HepG2 (cell line): Measurements from ENCODE around the gene TNFRSF25. TPM values are rescaled to one million over a fixed set of nuclear protein-coding genes. Genes with fewer than 3 reads are reported as not detected.
A peak's percentile ranks its signal among the peaks of the same experiment; 100 is the strongest.

ENCODE experiments used
- ATAC-seq: fragments of 200-7000 bp; cut with Tn5 transposase; 3 replicates; pipeline ENCODE4 v1.9.1; 2020; ENCODE audit warnings: mild to moderate bottlenecking, moderate library complexity
- BruUV-seq: library from RNA; stranded (reverse); fragments of 400-500 nt; replicated peaks from 2 replicates; lab custom pipeline; 2021; lab: Mats Ljungman, UMichigan
- CTCF ChIA-PET: fragments of 300-600 bp; formaldehyde crosslinking; extraction: SDS; loops from one replicate; lab custom pipeline; 2021; ENCODE audit warnings: low total read pairs, inconsistent platforms, low intra/inter-chr PET ratio; lab: Yijun Ruan, JAX
- POLR2A ChIA-PET: fragments of 350-600 bp; sonication (Branson Sonifier 250); formaldehyde crosslinking; loops from one replicate; lab custom pipeline; 2020; ENCODE audit warnings: antibody characterized with exemption, inconsistent platforms; lab: Yijun Ruan, JAX
- DNase-seq: peaks from one replicate; pipeline ENCODE4 v3.0.0-alpha.2; 2015; ENCODE audit warnings: low spot score
- FAIRE-seq: peaks from 3 replicates; lab custom pipeline; 2011; peaks lifted over from hg19 to GRCh38; lab: Jason Lieb, UNC
- H2AFZ ChIP-seq: one replicate; pipeline ENCODE4 v1.6.1; 2011; ENCODE audit warnings: low read length, inconsistent platforms
- H3K27ac ChIP-seq: fragments of 300-600 bp; 3 replicates; pipeline ENCODE4 v1.8.0; 2011; ENCODE audit warnings: mixed run types, mild to moderate bottlenecking, mixed read lengths, low read length, inconsistent platforms; ENCODE audit not compliant: insufficient read depth; ENCODE audit errors: extremely low read length
- H3K27me3 ChIP-seq, 2 experiments: fragments of 200-600 bp in 1 of 2; 2 replicates in 1 of 2; 3 replicates in 1 of 2; pipeline versions ENCODE4 v1.6.0 to v1.8.0; 2011; ENCODE audit warnings: low read length in 2 of 2, mild to moderate bottlenecking in 2 of 2, moderate library complexity in 2 of 2, inconsistent platforms in 1 of 2; ENCODE audit not compliant: insufficient read depth in 2 of 2, control insufficient read depth in 1 of 2
- H3K36me3 ChIP-seq, 2 experiments: fragments of 200-600 bp in 1 of 2; replicated peaks in 1 of 2; 2 replicates in 1 of 2; 3 replicates in 1 of 2; pipeline versions ENCODE4 v1.5.1 to v1.8.0; 2011; ENCODE audit warnings: low read length in 2 of 2, inconsistent platforms in 1 of 2; ENCODE audit not compliant: insufficient read depth in 2 of 2, control insufficient read depth in 1 of 2
- H3K4me1 ChIP-seq: 2 replicates; pipeline ENCODE4 v1.5.1; 2012; ENCODE audit warnings: low read length, inconsistent platforms; ENCODE audit not compliant: insufficient read depth
- H3K4me2 ChIP-seq: 2 replicates; pipeline ENCODE4 v1.6.0; 2011; ENCODE audit warnings: low read depth, low read length, inconsistent platforms
- H3K4me3 ChIP-seq, 3 experiments: fragments of 200-600 bp in 1 of 3; sonication (generic), shearing (Covaris generic) in 1 of 3; replicated peaks in 1 of 3; 2 replicates each; pipeline ENCODE4 v1.5.1; 2011 to 2016; ENCODE audit warnings: low read length in 3 of 3, inconsistent platforms in 2 of 3, low read depth in 2 of 3, mild to moderate bottlenecking in 2 of 3, control low read depth in 1 of 3, mixed read lengths in 1 of 3; ENCODE audit not compliant: insufficient read depth in 1 of 3
- H3K79me2 ChIP-seq: one replicate; pipeline ENCODE4 v1.6.1; 2011; ENCODE audit warnings: low read length, inconsistent platforms; ENCODE audit not compliant: insufficient read depth
- H3K9ac ChIP-seq: 2 replicates; pipeline ENCODE4 v1.6.0; 2011; ENCODE audit warnings: mild to moderate bottlenecking, low read depth, low read length, inconsistent platforms; ENCODE audit not compliant: insufficient read depth
- H3K9me3 ChIP-seq: 2 replicates; pipeline ENCODE4 v1.5.1; 2012; ENCODE audit warnings: mild to moderate bottlenecking, low read length
- H4K20me1 ChIP-seq: 2 replicates; pipeline ENCODE4 v1.6.0; 2011; ENCODE audit warnings: inconsistent platforms, mild to moderate bottlenecking, low read length, moderate library complexity; ENCODE audit not compliant: insufficient read depth
- AKNA ChIP-seq: sonication (generic); formaldehyde crosslinking; IDR thresholded peaks from 2 replicates; pipeline ENCODE4 v1.4.0; 2020; ENCODE audit warnings: missing genetic modification reagents, borderline replicate concordance
- PLRG1 ChIP-seq: fragments of 450-650 bp; conservative IDR thresholded peaks from 2 replicates; pipeline ENCODE4 v1.6.1; 2016
- ZEB1 ChIP-seq: IDR thresholded peaks from 2 replicates; pipeline ENCODE4 v1.6.1; 2012; ENCODE audit warnings: mild to moderate bottlenecking, low read depth, inconsistent platforms; ENCODE audit not compliant: insufficient replicate concordance
- ZFY ChIP-seq: sonication (generic); formaldehyde crosslinking; IDR thresholded peaks from 2 replicates; pipeline ENCODE4 v1.4.0; 2020; ENCODE audit warnings: missing genetic modification reagents
- ZNF232 ChIP-seq: sonication (generic); formaldehyde crosslinking; IDR thresholded peaks from 2 replicates; pipeline ENCODE4 v1.4.0; 2020; ENCODE audit warnings: missing genetic modification reagents, borderline replicate concordance
- ZNF569 ChIP-seq: sonication (generic); formaldehyde crosslinking; IDR thresholded peaks from 2 replicates; pipeline ENCODE4 v1.5.0; 2020; ENCODE audit warnings: mild to moderate bottlenecking, missing genetic modification reagents, moderate library complexity, borderline replicate concordance
- WGBS: methylation state at CpG from one replicate; pipeline ENCODE4 v1.1.6; 2017; ENCODE audit warnings: low lambda C conversion rate; 5-methylcytosine and 5-hydroxymethylcytosine counted together
- in situ Hi-C: cut with HindIII; loops from 2 replicates; pipeline ENCODE4 v1.10.0; 2017; ENCODE audit warnings: low pct_unique_long_range_greater_than_20kb; ENCODE audit not compliant: extremely low pct_ligation_motif_present
- intact Hi-C: fragments of 100-400 bp; cut with micrococcal nuclease; formaldehyde crosslinking; loops from one replicate; pipeline ENCODE4 v1.10.0; 2022; ENCODE audit not compliant: unreplicated experiment
- polyA plus RNA-seq, 8 experiments: library from polyadenylated mRNA; depleted of rRNA in 3 of 8; stranded (reverse) in 7 of 8; unstranded in 1 of 8; fragments of >200 nt; fragmentation: Illumina TruSeq in 4 of 8; extraction: Trizol in 4 of 8; gene quantifications; 2 replicates each; pipeline versions ENCODE4 v1.2.1 to v1.2.3, GENCODE V29; 2011 to 2016; ENCODE audit warnings: low read depth in 4 of 8, missing spikeins in 1 of 8, mixed read lengths in 1 of 8; ENCODE audit not compliant: insufficient read depth in 1 of 8
- total RNA-seq, 5 experiments: library from RNA; depleted of rRNA; stranded (reverse); fragments of >200 nt; fragmentation: Illumina TruSeq; extraction: Trizol; gene quantifications; 2 replicates each; pipeline ENCODE4 v1.2.3, GENCODE V29; 2016; ENCODE audit warnings: low read depth in 1 of 5

The TNFRSF25 gene
- total and polyA plus RNA-seq, 2 of the 13 experiments (the other 11 are each of a cell fraction or from before 2014, with no cell fraction given): 1.4 to 1.5 TPM

GRCh38 chr1:6510493-6510892 is 44.5 kb upstream of the TNFRSF25 start:
- H3K4me1 ChIP-seq: peaks cover 75% of the 10 kb centered on the region
- in situ Hi-C loops (no loop called here), intact Hi-C loops (no loop called here)
- H3K27me3 ChIP-seq: peaks cover 18 to 32% of the 10 kb centered on the region in 2 experiments; a peak in 4 of 5 replicates
- WGBS: 92% methylated on average over 2 of the region's 6 CpGs
- TF ChIP-seq ZEB1: no peak
- no peak for TF ChIP-seq AKNA (CRISPR knock-in tag)
- TF ChIP-seq ZFY: peak; percentile 15; the same call in 1 of the 2 replicates
- TF ChIP-seq ZNF232 (CRISPR knock-in tag): no peak
- no peak for TF ChIP-seq PLRG1
- no peak for TF ChIP-seq ZNF569 (CRISPR knock-in tag)
- H3K9me3 ChIP-seq: no peaks in the 10 kb centered on the region
- ATAC-seq (no peak), FAIRE-seq (no peak), DNase-seq (no peak)
- H2AFZ ChIP-seq: no peak overlapping the region
- ChIA-PET CTCF (no interaction called here), POLR2A (no interaction called here)
- peak overlapping the region; percentile 53; the same call in 1 of the 2 replicates for H3K4me2 ChIP-seq
- H3K4me3 ChIP-seq: no peak overlapping the region
- no peak overlapping the region for H3K27ac ChIP-seq
- H3K9ac ChIP-seq: no peak overlapping the region
- H3K79me2 ChIP-seq: no peaks in the 10 kb centered on the region
- no peaks in the 10 kb centered on the region for H4K20me1 ChIP-seq
- H3K36me3 ChIP-seq: no peaks in the 10 kb centered on the region
- no TSS peak for BruUV-seq
